A172 (cell line): ENCODE data around the gene POTEC. TPM values are rescaled to one million over a fixed set of nuclear protein-coding genes. Genes with fewer than 3 reads are reported as not detected.
A peak's percentile ranks its signal among the peaks of the same experiment; 100 is the strongest.
"Not testable (repeated sequence)": the region's sequence is repeated elsewhere in the genome, so short reads cannot be mapped to it uniquely, and the experiment has no call there.

Source experiments
- DNase-seq: peaks from one replicate; pipeline ENCODE4 v3.0.0-alpha.2; 2015; ENCODE audit warnings: low spot score
- total RNA-seq: library from RNA; depleted of rRNA; stranded (reverse); fragments of >200 nt; shearing (Covaris generic); gene quantifications from 2 replicates; pipeline ENCODE4 v1.2.3, GENCODE V29; 2014; rRNA removed

Gene POTEC
- total RNA-seq, result 0.53 and 0.98 TPM in 2 replicates

DNA sequence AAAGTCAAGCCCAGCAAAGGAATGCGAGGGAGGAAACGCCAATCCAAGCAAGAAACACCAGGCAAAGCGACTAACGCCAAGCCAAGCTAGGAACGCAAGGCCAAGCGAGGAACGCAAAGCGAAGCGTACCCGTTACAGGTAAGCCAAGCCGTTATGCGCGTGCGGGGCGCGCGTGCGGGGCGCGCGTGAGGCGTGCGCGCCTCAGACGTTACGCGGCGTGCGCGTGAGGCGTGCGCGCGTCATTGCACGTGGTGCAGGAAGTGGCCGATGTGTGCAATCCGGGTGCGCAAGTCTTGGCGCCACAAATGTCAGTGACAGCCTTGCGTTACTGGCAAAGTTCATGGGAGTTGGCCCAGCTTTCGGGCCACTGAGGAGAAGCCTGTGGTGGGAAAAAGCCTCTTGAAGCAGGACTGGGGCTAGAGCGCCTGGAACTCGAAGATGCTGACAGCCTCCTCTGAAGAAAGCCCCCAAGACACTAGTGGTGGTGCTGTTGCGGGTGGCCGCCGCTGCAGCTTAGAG is at the start of gene POTEC:
TSS of gene POTEC (minus strand) at position 155 of the 519 bp plus-strand sequence. CDS start 454 bp downstream, outside the sequence.
- DNase-seq, result not testable (repeated sequence)

DNA sequence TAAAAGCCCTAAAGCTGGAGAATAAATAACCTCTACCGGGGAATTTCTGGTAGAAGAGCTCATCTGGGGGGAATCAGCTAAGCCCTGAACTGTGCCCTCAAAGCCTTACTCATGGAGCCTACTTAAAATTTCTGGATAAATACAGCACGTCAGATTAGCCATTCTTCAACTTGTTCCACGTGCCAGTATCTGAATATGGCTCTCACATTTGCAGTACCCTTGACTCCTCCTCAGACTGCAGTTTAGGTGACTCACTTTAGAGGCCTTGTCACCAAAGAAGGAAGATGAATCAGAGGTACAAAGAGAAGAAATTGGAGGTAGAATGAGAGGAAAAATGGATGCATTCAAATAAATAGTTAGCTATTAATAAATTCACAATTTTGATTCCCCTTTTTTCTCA is 34.6 kb upstream of the POTEC start:
- DNase-seq, result peak; percentile 53

DNA sequence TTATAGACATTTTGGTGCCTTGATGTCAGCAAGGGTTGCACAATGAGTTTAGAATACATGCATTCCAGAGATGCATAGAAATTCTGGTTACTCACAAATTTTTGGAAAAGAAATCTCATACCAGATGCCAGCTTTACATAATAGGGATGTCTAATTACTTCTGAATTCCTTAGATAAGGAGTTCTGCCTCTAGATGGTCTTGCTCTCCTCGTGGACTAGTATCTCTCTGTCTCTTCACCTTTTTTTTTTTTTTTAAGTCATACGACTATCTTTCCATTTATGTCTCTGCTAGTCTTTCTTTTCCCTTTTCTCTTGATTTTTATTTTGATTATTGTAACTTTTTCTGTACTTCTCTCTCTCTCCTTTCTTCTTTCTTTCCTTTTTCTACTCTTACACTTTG is 16.1 kb upstream of the POTEC start:
- peak; percentile 57 for DNase-seq

DNA sequence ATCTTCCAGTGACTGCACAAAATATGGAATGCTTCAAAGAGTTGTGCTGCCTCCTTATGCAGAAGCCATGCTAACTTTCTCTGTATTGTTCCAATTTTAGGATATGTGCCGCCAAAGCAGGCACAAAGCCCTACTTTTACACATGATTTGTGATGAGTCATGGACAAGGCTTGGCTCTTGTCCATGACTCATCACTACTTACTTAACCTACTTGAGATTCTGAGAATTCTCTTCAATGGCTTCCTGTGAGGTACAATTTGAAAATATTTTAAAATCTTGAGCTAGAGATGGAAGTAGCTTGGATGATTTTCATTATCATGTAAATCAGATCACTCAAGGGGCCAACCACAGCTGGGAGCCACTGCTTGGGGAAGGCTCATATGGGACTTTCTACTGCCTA is 11.7 kb downstream of the POTEC start:
- DNase-seq, result peak; percentile 12

DNA sequence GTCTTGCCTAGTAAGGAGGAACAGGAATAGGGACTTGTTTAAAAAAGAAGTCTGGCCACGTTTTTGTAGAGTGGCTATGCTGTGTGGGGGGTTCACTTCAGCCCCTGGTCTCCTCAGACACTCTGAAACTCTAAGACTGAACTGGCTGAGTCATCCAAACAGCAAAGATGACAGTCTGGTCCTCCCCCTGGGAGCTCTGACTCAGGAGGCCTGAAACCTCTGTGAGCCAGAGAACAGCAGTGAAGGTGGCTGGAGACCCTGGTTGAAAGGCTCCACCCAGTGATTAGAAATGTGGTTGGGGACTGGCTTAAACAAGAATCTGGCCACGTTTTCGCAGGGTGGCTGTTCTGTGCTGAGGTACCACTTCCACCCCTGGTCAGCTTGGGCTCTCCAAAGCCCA is 32.7 kb downstream of the POTEC start:
- peak; percentile 16 for DNase-seq

DNA sequence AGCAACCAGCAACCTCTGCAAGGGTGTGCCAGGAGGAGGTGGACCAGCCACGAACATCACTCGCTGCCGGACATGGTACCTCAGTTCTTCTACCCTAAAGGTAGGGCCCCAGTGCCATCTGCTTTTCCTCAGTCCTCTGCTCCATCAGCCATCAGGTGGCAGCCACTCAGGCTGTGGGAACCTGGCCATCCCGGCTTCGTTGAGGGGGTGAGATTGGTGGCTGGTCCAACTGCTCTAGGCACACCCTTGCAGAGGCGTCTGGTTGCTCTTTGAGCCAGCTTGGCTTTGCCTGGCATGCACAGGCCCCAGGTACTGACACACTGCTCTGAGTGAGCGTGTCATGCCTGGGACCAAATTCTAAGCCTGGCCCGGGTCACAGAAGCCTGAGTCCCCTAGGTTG is 39.7 kb downstream of the POTEC start:
- not testable (repeated sequence) for DNase-seq

DNA sequence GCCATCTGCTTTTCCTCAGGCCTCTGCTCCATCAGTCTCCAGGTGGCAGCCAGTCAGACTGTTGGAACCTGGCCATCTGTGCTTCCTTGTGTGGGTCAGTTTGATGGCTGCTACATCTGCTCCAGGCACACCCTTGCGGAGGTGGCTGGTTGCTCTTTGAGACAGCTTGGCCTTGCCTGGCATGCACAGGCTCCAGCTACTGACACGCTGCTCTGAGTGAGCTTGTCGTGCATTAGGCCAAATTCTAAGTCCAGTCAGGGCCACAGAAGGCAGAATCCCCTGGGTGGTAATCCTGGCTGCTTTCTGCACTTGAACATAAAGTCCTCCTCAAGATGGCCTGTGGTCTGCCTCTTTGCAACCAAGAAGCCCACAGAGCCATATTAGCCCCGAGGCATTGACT is 41.5 kb downstream of the POTEC start:
- DNase-seq, result not testable (repeated sequence)

DNA sequence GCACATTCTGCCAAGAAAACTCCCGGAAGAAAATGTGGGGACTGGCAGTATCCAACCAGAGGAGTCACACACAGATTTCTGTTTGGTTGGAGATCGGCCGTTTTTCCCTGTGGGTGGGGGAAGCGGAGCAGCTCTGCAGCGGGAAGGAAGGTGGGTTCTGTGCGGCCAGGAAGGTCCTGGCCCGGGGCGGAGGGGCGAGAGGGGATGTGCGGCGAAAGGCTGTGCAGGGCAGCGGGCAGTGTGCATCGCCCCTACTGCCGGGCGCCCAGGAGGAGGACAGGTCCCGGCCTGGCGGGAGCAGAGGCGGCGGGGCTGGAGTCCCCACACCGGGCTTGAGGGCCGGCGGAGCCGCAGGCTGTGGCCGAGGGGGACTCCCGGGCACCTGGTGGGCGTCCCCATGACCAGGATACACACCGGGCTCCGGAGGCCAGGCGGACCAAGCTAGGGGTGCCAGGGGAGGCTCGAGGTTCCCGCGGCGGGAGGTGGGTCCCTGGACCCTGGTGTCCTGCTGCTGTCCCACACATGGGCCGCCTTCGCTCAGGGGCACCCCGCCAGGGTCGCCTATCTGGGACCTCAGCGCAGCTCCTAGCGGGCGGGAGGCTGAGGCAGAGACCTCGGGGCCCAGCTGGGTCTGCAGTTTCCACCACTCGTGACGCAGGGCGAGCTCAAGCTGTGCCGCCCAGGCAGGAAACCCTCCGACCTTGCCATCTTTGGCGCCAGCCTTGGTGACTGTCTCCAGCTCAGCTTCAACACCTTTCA is 54.0 kb downstream of the POTEC start:
- DNase-seq, result not testable (repeated sequence)

DNA sequence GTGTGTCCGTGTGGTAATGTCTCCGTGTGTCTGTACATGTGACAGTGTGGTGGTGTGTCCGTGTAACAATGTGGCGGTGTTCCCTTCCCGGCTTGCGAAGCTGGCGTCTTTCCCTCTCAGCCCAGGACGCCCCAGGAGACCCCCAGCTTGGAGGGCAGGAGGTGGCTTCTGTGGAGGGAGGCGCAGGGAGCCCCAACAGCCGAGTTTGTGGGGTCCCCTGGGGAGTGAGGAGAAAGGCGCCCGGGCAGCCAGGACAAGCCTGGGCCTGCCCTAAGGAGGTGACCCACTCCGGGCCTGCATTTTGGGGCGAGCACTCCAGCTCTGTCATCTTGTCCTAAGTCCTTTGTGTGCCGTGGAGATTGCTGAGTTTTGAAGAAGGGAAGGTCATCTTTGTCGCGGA is 54.6 kb downstream of the POTEC start:
- DNase-seq, result not testable (repeated sequence)

DNA sequence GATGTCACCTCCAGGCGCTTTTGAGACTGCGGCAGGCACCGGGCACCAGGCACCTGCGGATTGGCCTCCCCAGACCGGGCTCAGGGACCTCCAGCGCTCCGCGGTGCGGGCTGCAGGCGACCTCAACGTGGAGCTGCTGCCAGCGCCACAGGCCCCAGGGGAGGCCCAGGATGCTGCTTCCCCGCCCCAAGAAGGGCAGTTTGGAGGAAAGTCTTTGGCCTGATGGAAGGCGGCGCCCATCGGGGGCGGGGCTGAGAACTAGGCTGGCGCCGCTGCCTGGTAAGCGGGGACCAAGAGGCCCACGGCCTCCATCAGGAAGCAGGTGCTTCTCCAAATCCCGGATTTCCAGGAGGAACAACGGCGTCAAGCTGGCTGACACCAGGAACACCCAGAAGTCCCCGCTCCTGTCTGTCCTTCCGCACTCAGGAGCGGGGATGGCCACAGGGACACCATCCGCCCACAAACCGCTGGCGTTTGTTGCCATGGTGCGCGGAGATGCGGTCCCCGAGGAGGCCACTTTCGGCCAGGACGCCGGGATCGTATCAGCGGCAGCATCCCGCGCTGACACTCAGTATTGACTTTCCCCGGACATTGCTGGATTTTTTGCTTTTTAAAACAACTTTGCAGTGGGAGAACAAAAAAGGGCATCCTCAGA is 56.3 kb downstream of the POTEC start:
- not testable (repeated sequence) for DNase-seq

DNA sequence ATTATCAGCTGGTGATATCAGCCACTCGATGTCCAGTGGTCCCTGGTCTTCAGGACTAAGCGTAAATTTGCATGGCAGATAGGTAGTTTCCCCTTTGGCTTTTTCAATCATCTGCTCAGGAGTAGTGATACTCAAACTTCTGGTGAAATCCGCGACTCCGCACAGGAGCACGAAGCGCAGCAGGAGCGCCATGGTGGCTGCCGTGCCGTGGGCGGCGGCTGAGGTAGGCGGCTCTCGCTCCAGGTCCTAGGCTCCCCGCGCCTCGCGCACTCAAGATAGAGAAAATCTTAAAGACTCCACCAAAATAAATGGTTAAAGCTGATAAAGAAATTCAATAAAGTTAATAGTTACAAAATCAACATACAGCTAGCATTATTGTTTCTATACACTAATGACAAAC is 64.3 kb downstream of the POTEC start:
- DNase-seq, result not testable (repeated sequence)

DNA sequence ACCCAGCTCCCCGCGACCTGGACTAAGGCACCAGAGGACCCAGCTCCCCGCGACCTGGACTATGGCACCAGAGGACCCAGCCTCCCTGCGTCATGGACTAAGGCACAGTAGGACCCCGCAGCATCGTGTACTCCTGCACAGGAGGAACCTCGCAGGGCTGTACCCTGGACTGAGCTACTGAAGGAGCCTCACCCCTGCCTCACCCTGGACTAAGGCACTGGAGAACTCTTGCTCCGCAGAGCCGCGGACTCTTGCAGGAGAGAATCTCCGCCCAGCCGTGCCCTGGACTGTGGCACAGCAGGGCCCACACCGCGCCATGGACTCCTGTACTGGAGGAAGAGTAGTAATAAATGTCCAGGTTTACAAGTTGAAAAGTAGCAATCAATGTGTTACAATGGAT is 67.9 kb downstream of the POTEC start:
- DNase-seq, result not testable (repeated sequence)

DNA sequence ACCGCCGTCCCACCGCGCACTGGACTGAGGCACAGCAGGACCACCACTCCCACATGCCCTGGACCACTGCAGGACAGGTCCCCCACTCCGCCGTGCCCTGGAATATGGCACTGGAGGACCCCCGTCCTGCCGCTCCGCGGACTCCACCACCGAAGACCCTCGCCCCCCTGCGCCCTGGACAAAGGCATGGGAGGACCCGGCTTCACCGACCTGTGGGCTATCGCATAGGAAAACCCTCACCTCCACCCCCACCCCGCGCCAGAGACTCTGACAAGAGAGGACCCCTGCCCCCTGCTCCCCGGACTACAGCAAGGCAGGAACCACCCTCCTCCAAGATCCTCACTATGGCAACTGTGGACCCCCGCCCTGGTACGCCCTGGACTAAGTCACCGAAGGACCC is 68.6 kb downstream of the POTEC start:
- DNase-seq, result not testable (repeated sequence)

DNA sequence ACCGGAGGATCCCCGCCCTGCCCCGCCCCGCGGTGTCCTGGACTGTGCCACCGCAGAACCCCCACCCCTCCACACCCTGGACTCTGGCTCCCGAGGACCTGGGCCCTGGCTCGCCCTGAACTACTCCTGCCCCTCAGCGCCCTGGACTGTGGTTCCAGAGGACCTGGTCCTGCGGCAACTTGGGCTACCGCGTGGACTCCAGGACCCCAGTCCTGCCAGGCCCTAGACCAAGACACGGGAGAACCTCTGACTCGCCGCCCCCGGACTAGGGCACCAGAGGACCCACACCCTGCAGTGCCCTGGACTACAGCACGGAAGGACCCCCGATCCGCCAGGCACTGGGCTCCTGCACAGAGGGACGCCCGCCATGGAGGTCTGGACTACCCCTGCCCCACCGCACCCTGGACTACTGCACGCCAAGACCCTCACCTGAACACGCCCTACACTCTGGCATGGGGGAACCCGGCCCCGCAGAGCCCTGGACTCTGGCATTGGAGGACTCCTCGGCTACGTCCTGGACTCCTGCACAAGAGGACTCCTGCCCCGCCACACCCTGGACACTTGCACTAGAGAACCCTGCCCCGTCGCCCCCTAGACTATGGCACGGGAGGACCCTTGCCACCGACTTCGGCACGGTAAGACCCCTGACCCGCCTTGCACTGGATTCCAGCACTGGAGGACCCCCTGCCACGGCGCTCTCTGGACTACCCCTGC is 69.2 kb downstream of the POTEC start:
- not testable (repeated sequence) for DNase-seq

DNA sequence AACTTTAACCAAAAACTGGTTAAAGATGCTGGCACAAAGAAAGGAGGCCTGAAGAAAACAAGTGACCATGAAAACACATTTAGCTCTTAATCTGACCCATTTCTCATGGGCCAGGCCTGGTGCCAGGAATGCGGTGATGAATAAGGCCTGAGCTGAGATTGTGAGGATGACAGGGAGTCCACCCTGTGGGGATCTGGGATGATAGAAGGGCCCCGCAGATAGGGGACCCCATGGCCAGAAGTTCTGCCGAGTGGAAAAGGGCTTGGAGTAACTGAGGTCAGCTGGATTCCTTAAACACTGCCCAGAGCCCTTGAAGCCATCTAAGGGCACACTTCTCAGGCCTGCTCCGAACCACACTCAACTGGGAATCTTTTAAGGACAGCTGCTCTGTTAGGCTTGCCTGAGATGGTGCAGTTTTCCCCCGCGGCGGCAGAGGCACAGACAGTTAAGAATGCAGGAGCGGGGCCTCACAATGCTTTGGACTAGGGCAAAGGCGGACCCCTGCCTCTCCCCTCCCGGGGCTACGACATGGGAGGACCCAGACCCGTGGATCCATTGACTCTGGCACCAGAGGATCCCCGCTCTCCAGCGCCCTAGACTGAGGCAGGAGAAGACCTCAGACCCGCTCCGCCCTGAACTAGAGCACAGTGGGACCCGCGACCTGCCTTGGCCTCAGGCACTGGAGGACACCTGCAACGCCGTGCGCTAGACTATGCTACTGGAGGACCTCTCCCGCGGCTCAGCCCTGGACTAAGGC is 70.0 kb downstream of the POTEC start:
- DNase-seq, result not testable (repeated sequence)

DNA sequence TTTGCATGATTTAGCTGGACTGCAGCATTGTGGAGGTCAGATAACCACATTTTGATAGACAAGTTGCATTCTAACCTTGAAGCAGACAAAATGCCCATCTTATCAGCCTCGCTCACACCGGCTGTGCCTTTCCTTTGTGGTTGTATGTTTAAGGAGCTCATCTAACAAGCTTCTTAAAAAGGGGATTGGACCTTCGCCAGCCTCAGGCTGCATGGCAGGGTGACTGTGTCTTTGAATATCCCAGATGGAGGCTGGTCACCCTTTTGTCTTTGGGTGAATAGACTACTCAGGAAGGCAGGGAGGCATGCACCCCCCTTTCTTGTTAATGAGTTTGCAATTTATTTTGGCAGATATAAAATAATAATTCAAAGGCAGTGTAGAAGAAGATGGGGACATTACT is 72.1 kb downstream of the POTEC start:
- DNase-seq, result not testable (repeated sequence)

DNA sequence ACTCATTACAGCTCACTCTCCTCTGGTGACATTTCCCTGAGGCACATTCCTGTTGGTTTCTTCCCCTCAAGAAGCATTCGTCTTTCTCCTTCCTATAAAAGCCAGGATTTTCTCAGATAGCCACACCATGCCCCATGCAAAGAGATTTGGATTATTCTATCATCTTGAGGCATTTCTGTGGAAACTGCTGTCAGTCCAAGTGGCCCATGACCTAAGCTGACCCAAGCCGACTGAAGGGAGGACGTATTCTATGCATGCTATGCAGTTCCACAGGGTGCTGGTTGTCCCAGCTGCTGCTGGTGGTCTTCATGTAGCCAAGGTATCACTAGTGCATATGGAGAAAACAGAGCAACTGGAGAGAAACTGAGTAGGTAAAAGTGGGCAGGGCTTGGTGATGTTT is 73.0 kb downstream of the POTEC start:
- peak; percentile 3 for DNase-seq

DNA sequence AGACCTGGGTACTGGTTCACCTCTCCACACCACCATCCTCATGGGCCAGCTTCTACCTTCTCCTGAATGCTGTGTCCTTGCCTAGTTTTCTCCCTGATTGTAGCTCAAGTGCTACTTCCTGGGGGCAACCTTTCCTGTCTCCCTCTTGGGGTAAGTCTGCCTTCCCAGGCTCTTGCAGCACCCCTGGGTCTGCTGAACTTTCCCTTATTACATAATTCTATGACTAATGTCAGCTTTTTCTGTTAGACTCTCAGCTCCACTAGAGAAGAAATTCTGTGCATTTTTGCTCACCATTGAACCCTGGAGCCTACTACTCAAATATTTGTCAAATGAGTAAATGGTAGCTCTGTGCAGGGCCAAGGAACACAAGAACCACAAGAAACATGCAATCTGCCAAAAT is 73.4 kb downstream of the POTEC start:
- DNase-seq, result peak; percentile 83

DNA sequence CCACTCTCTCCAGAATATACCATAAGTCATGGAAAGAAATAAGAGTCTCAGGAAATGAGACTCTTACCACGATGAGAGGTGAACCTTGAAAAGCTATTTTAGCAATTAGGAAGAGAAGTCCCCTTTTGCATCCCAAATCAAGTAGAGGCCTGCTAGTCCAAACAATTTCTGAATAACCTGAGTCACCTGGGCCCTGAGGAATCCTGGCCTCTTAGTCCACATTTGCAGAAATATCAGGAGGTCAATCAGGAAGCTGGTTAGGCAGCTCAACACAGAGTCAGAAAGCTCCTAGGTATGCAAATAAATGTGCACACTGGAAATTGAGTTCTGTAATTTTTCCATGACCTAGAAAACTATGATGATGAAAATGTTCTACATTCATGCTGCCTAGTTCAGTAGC is 77.4 kb downstream of the POTEC start:
- DNase-seq, result not testable (repeated sequence)
